Fibroblast of lung (primary cell): ENCODE measurements around the gene ACE.

Experiments used
- EZH2 ChIP-seq: IDR thresholded peaks from 2 replicates; pipeline ENCODE4 v1.5.1; 2012; ENCODE audit warnings: low read length, control low read depth, mild to moderate bottlenecking; ENCODE audit errors: missing control alignments
- TF ChIP-seq, protein P1 (sequence below), 2 donors: IDR thresholded peaks in 1 of 2; conservative IDR thresholded peaks in 1 of 2; 1 replicate in 1 of 2; 2 replicates in 1 of 2; pipeline ENCODE4 v1.5.1; 2011 to 2012; ENCODE audit warnings: low read length in 2 of 2, control low read depth in 1 of 2, inconsistent platforms in 1 of 2, low read depth in 1 of 2, mild to moderate bottlenecking in 1 of 2

DNA sequence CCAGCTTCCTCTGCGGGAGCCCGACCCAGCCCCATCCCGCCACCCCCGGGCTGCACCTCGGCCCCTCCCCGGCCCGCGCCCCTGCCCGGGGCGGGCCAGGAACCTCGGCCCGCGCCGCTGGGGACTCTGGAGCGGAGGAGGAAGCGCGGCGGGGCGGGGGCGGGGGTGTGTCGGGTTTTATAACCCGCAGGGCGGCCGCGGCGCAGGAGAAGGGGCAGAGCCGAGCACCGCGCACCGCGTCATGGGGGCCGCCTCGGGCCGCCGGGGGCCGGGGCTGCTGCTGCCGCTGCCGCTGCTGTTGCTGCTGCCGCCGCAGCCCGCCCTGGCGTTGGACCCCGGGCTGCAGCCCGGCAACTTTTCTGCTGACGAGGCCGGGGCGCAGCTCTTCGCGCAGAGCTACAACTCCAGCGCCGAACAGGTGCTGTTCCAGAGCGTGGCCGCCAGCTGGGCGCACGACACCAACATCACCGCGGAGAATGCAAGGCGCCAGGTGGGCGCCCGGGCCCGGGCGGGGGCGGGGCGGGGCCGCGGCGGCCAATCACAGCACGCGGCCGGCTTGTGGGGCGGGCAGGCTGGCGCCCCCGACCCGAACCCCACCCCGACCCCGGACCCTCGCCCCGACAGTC is at the start of gene ACE:
- TF ChIP-seq, protein P1, sequence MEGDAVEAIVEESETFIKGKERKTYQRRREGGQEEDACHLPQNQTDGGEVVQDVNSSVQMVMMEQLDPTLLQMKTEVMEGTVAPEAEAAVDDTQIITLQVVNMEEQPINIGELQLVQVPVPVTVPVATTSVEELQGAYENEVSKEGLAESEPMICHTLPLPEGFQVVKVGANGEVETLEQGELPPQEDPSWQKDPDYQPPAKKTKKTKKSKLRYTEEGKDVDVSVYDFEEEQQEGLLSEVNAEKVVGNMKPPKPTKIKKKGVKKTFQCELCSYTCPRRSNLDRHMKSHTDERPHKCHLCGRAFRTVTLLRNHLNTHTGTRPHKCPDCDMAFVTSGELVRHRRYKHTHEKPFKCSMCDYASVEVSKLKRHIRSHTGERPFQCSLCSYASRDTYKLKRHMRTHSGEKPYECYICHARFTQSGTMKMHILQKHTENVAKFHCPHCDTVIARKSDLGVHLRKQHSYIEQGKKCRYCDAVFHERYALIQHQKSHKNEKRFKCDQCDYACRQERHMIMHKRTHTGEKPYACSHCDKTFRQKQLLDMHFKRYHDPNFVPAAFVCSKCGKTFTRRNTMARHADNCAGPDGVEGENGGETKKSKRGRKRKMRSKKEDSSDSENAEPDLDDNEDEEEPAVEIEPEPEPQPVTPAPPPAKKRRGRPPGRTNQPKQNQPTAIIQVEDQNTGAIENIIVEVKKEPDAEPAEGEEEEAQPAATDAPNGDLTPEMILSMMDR (conservative IDR thresholded peaks at IDR 0.05 in 1 of 2, IDR thresholded peaks at IDR 0.05 in 1 of 2; ENCODE audit: low read depth in 1 of 2, low read length in 2 of 2) = no peak
- TF ChIP-seq EZH2 = peak; percentile 70
